Activated T-helper 9 cell treated with anti-CD3 and anti-CD28 coated beads, Interleukin-2, amount 50 U/mL, for 16 hours (primary cell): Measurements from ENCODE around the gene CPNE5.

ENCODE experiments used
- DNase-seq: peaks from one replicate; pipeline ENCODE4 v3.0.0-alpha.2; 2020; ENCODE audit warnings: low read depth

The CPNE5 gene

GRCh38 chr6:36700071-36700812, 139.0 kb downstream of the CPNE5 start:
- no peak for DNase-seq

GRCh38 chr6:36699348-36699747, 139.9 kb downstream of the CPNE5 start:
- DNase-seq, result no peak

GRCh38 chr6:36698871-36699271, 140.4 kb downstream of the CPNE5 start:
- DNase-seq, result no peak

DNA sequence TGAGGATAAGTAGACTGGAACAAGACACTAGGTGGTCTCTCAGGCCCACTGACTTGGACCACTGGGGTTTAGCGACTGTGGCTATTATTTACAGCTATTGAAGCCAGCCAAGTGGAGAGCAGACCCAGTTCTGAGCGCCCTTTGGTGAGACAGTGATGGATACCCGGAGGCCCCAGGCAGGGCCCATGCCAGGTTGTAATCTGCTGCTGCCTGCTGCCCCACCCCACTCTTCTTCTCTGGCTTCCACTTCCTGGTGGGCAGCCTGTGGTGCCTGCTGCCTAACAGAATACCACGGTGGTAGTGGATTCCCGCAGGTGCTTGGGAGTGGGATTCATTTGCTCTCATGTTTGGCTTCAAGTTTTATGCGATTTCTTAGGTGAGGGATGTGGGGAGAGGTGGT, 141.0 kb downstream of the CPNE5 start:
- no peak for DNase-seq

GRCh38 chr6:36697481-36697903, 141.8 kb downstream of the CPNE5 start, which contains the start of gene RAB44:
Gene RAB44, plus strand, starts transcription at chr6:36697826. Its CDS starts 6,410 bp downstream, at chr6:36704236.
- no peak for DNase-seq

GRCh38 chr6:36695414-36695813, 143.8 kb downstream of the CPNE5 start:
- DNase-seq, result no peak

GRCh38 chr6:36694616-36695015, 144.6 kb downstream of the CPNE5 start:
- DNase-seq, result no peak

DNA sequence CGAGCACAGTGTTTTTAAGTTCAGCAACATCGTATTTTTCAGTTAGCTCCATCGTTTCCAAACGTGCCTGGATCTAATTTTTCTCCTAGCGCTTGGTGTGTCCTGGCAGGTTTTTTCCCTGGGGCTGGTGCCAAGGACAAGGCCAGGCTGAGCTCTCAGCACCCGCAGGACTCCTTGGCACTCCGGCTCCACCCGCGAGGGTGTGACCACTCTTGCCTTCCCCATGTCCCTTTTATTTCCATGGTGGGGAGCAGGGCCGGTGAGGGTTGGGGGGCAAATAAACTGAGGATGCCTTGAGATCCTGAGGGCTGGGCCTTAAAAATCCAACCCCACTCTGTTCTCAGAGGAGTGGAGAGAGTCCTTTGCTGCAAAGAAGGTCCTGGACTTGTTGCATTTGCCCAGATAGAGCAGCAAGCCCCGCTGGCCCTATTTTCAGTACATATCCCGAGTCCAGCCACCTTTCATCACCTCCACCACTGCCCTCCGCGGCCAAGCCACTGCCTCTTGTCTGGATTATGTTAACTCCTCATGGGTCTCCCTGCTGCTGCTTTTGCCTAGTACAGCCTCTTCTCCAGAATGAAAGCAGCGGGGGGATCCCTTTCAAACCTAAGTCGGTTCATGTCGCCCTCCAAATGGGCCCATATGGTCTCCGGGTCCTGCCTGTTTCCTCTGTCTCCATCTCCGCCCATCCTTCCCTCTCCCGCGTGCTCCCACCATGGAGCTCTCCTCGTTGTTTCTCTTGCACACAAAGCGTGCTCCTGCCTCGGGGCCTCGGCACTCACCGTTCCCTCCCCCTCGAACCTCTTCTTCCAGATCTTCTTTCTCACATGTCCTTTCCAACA, 146.2 kb downstream of the CPNE5 start:
- no peak for DNase-seq

- no peak for DNase-seq
Measured at GRCh38 chr6:36692220-36692619, 147.0 kb downstream of the CPNE5 start.

DNA sequence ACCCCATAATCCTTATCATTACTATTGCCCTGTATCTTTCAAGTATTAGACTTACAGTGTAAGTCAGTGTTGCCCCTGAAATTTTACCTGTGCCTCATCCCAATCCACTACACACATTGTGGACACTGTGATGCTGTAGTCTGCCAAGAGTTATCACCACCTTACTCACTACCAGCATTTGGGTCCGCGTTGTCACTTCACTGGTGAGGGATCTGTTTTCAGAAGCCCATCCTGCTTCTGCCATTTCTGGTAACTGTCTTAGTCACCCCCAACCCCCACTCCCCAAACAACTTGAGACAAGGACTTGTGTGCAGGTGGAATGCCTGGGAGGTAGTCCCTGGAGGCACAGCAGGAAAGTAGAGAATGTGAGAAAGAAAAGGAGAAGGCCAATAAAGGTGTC, 147.6 kb downstream of the CPNE5 start:
- DNase-seq, result no peak

DNA sequence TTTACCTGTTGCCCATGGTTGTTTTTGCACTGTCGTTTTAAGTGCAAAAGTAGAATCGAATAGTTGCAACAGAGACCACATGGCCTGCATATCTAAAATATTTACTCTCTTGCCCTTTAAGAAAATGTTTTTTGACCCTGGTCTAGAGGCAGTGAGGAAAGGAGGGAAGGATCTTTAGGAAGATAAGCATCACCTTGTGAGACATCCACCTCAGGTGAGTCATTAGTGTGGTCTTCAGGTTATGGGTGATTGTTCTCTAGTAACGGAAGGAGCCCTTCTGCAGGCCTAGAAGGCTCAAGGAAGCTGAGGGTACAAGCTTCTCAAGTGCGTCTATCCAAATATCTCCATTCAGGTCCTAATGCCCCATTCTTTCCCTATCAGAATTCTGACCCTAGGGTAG, 148.2 kb downstream of the CPNE5 start:
- no peak for DNase-seq
